HepG2 (cell line): ENCODE measurements around the gene SF3B5. TPM values are rescaled to one million over a fixed set of nuclear protein-coding genes. Genes with fewer than 3 reads are reported as not detected.

Experiments
- ELF3 ChIP-seq: IDR thresholded peaks from 2 replicates; pipeline ENCODE4 v1.6.1; 2016; ENCODE audit warnings: missing genetic modification reagents, missing compliant biosample characterization
- FOXJ3 ChIP-seq: sonication (generic); formaldehyde crosslinking; IDR thresholded peaks from 2 replicates; pipeline ENCODE4 v1.4.0; 2020; ENCODE audit warnings: missing genetic modification reagents, mild to moderate bottlenecking, borderline replicate concordance
- GATAD2A ChIP-seq: IDR thresholded peaks from 2 replicates; pipeline ENCODE4 v1.6.1; 2016
- GLI4 ChIP-seq: sonication (generic); formaldehyde crosslinking; IDR thresholded peaks from 2 replicates; pipeline ENCODE4 v1.5.1; 2020; ENCODE audit warnings: missing genetic modification reagents, mild to moderate bottlenecking, moderate library complexity, borderline replicate concordance
- GTF2F1 ChIP-seq: fragments of 150-350 bp; IDR thresholded peaks from 2 replicates; pipeline ENCODE4 v1.6.1; 2014; ENCODE audit warnings: low read length
- KAT7 ChIP-seq: IDR thresholded peaks from 2 replicates; pipeline ENCODE4 v1.6.1; 2018; ENCODE audit warnings: borderline replicate concordance, missing compliant biosample characterization
- KAT8 ChIP-seq: IDR thresholded peaks from 2 replicates; pipeline ENCODE4 v1.6.1; 2016; ENCODE audit warnings: missing genetic modification reagents, missing compliant biosample characterization
- MZF1 ChIP-seq: sonication (generic); formaldehyde crosslinking; IDR thresholded peaks from 2 replicates; pipeline ENCODE4 v1.8.1; 2023; ENCODE audit warnings: mild to moderate bottlenecking, missing genetic modification reagents, borderline replicate concordance
- POGK ChIP-seq: sonication (generic); formaldehyde crosslinking; conservative IDR thresholded peaks from 2 replicates; pipeline ENCODE4 v1.8.0; 2022; ENCODE audit warnings: mild to moderate bottlenecking, moderate library complexity, missing genetic modification reagents
- RFX3 ChIP-seq: IDR thresholded peaks from 2 replicates; pipeline ENCODE4 v1.6.1; 2016; ENCODE audit warnings: missing biosample characterization, missing genetic modification reagents
- SRSF4 ChIP-seq: fragments of 200-400 bp; formaldehyde crosslinking; IDR thresholded peaks from one replicate; pipeline ENCODE4 v1.6.1; 2018; ENCODE audit warnings: mild to moderate bottlenecking, low read depth, low read length, moderate library complexity; ENCODE audit not compliant: poor library complexity, severe bottlenecking
- TSC22D2 ChIP-seq: sonication (generic); formaldehyde crosslinking; IDR thresholded peaks from 2 replicates; pipeline ENCODE4 v1.5.1; 2020; ENCODE audit warnings: missing genetic modification reagents, mild to moderate bottlenecking, borderline replicate concordance
- ZFP82 ChIP-seq: sonication (generic); formaldehyde crosslinking; IDR thresholded peaks from 2 replicates; pipeline ENCODE4 v1.5.1; 2020; ENCODE audit warnings: mild to moderate bottlenecking, missing genetic modification reagents, borderline replicate concordance
- ZNF703 ChIP-seq: sonication (generic); formaldehyde crosslinking; IDR thresholded peaks from 2 replicates; pipeline ENCODE4 v1.5.1; 2020; ENCODE audit warnings: missing genetic modification reagents, mild to moderate bottlenecking, moderate library complexity, borderline replicate concordance
- ZNF713 ChIP-seq: sonication (generic); formaldehyde crosslinking; IDR thresholded peaks from 2 replicates; pipeline ENCODE4 v1.4.0; 2020; ENCODE audit warnings: mild to moderate bottlenecking, missing genetic modification reagents
- ZNF773 ChIP-seq: sonication (generic); formaldehyde crosslinking; IDR thresholded peaks from 2 replicates; pipeline ENCODE4 v1.4.0; 2020; ENCODE audit warnings: missing genetic modification reagents, borderline replicate concordance
- ZNF780A ChIP-seq: sonication (generic); formaldehyde crosslinking; IDR thresholded peaks from 2 replicates; pipeline ENCODE4 v1.8.0; 2022; ENCODE audit warnings: mild to moderate bottlenecking, missing genetic modification reagents, moderate library complexity
- ZNF891 ChIP-seq: sonication (generic); formaldehyde crosslinking; IDR thresholded peaks from 2 replicates; pipeline ENCODE4 v1.5.0; 2020; ENCODE audit warnings: mild to moderate bottlenecking, missing genetic modification reagents
- polyA plus RNA-seq, 8 experiments: library from polyadenylated mRNA; depleted of rRNA in 3 of 8; stranded (reverse) in 7 of 8; unstranded in 1 of 8; fragments of >200 nt; fragmentation: Illumina TruSeq in 4 of 8; extraction: Trizol in 4 of 8; gene quantifications; 2 replicates each; pipeline versions ENCODE4 v1.2.1 to v1.2.3, GENCODE V29; 2011 to 2016; ENCODE audit warnings: low read depth in 4 of 8, missing spikeins in 1 of 8, mixed read lengths in 1 of 8; ENCODE audit not compliant: insufficient read depth in 1 of 8
- total RNA-seq, 5 experiments: library from RNA; depleted of rRNA; stranded (reverse); fragments of >200 nt; fragmentation: Illumina TruSeq; extraction: Trizol; gene quantifications; 2 replicates each; pipeline ENCODE4 v1.2.3, GENCODE V29; 2016; ENCODE audit warnings: low read depth in 1 of 5
- TF ChIP-seq, protein P1 (sequence below): sonication (generic); formaldehyde crosslinking; IDR thresholded peaks from 2 replicates; pipeline ENCODE4 v1.5.0; 2020; ENCODE audit warnings: mild to moderate bottlenecking, missing genetic modification reagents, moderate library complexity
- TF ChIP-seq, protein P2 (sequence below): sonication (generic); formaldehyde crosslinking; IDR thresholded peaks from 2 replicates; pipeline ENCODE4 v1.8.0; 2023; ENCODE audit warnings: mild to moderate bottlenecking, missing genetic modification reagents
- TF ChIP-seq, protein P3 (sequence below): sonication (generic); formaldehyde crosslinking; IDR thresholded peaks from 2 replicates; pipeline ENCODE4 v1.4.0; 2020; ENCODE audit warnings: missing genetic modification reagents, borderline replicate concordance

The SF3B5 gene
- total and polyA plus RNA-seq, 2 of the 13 experiments (the other 11 are each of a cell fraction or from before 2014, with no cell fraction given): 263 to 292 TPM

GRCh38 chr6:144063744-144064401 is 31.5 kb downstream of the SF3B5 start (continued):
- TF ChIP-seq, protein P1, sequence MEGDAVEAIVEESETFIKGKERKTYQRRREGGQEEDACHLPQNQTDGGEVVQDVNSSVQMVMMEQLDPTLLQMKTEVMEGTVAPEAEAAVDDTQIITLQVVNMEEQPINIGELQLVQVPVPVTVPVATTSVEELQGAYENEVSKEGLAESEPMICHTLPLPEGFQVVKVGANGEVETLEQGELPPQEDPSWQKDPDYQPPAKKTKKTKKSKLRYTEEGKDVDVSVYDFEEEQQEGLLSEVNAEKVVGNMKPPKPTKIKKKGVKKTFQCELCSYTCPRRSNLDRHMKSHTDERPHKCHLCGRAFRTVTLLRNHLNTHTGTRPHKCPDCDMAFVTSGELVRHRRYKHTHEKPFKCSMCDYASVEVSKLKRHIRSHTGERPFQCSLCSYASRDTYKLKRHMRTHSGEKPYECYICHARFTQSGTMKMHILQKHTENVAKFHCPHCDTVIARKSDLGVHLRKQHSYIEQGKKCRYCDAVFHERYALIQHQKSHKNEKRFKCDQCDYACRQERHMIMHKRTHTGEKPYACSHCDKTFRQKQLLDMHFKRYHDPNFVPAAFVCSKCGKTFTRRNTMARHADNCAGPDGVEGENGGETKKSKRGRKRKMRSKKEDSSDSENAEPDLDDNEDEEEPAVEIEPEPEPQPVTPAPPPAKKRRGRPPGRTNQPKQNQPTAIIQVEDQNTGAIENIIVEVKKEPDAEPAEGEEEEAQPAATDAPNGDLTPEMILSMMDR (CRISPR knock-in tag): peak; percentile 76
- TF ChIP-seq SRSF4 (no peak), ZNF780A (no peak), ELF3 (CRISPR knock-in tag) (peak; percentile 34), ZFP82 (CRISPR knock-in tag) (no peak), TSC22D2 (peak; percentile 66; the same call in 1 of the 2 replicates), GTF2F1 (no peak), KAT8 (peak; percentile 60), FOXJ3 (no peak), GATAD2A (CRISPR knock-in tag) (no peak), ZNF713 (peak; percentile 89), ZNF703 (CRISPR knock-in tag) (no peak), ZNF773 (no peak; the same call in 1 of the 2 replicates), POGK (peak; percentile 80), ZNF891 (CRISPR knock-in tag) (peak; percentile 14; the same call in 1 of the 2 replicates), KAT7 (CRISPR knock-in tag) (no peak; the same call in 1 of the 2 replicates), RFX3 (CRISPR knock-in tag) (no peak), GLI4 (CRISPR knock-in tag) (no peak), MZF1 (CRISPR knock-in tag) (no peak)
- TF ChIP-seq, protein P2, sequence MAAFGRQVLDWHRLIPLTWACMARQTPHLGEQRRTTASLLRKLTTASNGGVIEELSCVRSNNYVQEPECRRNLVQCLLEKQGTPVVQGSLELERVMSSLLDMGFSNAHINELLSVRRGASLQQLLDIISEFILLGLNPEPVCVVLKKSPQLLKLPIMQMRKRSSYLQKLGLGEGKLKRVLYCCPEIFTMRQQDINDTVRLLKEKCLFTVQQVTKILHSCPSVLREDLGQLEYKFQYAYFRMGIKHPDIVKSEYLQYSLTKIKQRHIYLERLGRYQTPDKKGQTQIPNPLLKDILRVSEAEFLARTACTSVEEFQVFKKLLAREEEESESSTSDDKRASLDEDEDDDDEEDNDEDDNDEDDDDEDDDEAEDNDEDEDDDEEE: peak; percentile 44; the same call in 1 of the 2 replicates
- TF ChIP-seq, protein P3, sequence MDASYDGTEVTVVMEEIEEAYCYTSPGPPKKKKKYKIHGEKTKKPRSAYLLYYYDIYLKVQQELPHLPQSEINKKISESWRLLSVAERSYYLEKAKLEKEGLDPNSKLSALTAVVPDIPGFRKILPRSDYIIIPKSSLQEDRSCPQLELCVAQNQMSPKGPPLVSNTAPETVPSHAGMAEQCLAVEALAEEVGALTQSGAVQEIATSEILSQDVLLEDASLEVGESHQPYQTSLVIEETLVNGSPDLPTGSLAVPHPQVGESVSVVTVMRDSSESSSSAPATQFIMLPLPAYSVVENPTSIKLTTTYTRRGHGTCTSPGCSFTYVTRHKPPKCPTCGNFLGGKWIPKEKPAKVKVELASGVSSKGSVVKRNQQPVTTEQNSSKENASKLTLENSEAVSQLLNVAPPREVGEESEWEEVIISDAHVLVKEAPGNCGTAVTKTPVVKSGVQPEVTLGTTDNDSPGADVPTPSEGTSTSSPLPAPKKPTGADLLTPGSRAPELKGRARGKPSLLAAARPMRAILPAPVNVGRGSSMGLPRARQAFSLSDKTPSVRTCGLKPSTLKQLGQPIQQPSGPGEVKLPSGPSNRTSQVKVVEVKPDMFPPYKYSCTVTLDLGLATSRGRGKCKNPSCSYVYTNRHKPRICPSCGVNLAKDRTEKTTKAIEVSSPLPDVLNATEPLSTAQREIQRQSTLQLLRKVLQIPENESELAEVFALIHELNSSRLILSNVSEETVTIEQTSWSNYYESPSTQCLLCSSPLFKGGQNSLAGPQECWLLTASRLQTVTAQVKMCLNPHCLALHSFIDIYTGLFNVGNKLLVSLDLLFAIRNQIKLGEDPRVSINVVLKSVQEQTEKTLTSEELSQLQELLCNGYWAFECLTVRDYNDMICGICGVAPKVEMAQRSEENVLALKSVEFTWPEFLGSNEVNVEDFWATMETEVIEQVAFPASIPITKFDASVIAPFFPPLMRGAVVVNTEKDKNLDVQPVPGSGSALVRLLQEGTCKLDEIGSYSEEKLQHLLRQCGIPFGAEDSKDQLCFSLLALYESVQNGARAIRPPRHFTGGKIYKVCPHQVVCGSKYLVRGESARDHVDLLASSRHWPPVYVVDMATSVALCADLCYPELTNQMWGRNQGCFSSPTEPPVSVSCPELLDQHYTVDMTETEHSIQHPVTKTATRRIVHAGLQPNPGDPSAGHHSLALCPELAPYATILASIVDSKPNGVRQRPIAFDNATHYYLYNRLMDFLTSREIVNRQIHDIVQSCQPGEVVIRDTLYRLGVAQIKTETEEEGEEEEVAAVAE (CRISPR knock-in tag): no peak
